KG1 (cell line): Measurements from ENCODE around the gene ZNF213.

Source experiments
- DNase-seq: peaks from one replicate; lab custom pipeline; 2025; lab: John Stamatoyannopoulos, UW

ZNF213 gene

GRCh38 chr16:3101018-3101840 is 33.6 kb upstream of the ZNF213 start:
- peak; percentile 16 for DNase-seq

GRCh38 chr16:3101841-3102470 is 32.9 kb upstream of the ZNF213 start:
- DNase-seq, result no peak

GRCh38 chr16:3106205-3106928 is 28.5 kb upstream of the ZNF213 start:
- DNase-seq, result peak; percentile 72

GRCh38 chr16:3112058-3112880 is 22.6 kb upstream of the ZNF213 start, which contains the start of gene ZNF205:
TSS of gene ZNF205 (plus strand) at chr16:3112586. CDS start at chr16:3113431, 845 bp downstream.
- no peak for DNase-seq

GRCh38 chr16:3112881-3113574 is 21.8 kb upstream of the ZNF213 start:
- DNase-seq, result no peak

GRCh38 chr16:3113765-3114479 is 20.9 kb upstream of the ZNF213 start:
- DNase-seq, result no peak

GRCh38 chr16:3115003-3115402 is 19.8 kb upstream of the ZNF213 start:
- no peak for DNase-seq

- no peak for DNase-seq
These were observed 19.3 kb upstream of the ZNF213 start for GRCh38 chr16:3115561-3115960.

GRCh38 chr16:3118204-3118790 is 16.5 kb upstream of the ZNF213 start:
- no peak for DNase-seq

- no peak for DNase-seq
These were observed 16.0 kb upstream of the ZNF213 start for GRCh38 chr16:3118846-3119245.

GRCh38 chr16:3119286-3119685 is 15.5 kb upstream of the ZNF213 start:
- DNase-seq, result no peak

GRCh38 chr16:3119701-3120408 is 15.0 kb upstream of the ZNF213 start:
- DNase-seq, result no peak

GRCh38 chr16:3120435-3120834 is 14.4 kb upstream of the ZNF213 start:
- no peak for DNase-seq

- DNase-seq, result no peak
These were observed 12.9 kb upstream of the ZNF213 start for GRCh38 chr16:3121851-3122467.

GRCh38 chr16:3122926-3123570 is 11.8 kb upstream of the ZNF213 start:
- no peak for DNase-seq

GRCh38 chr16:3123986-3124886 is 10.6 kb upstream of the ZNF213 start:
- peak; percentile 95 for DNase-seq

- no peak for DNase-seq
These were observed 7.1 kb upstream of the ZNF213 start for GRCh38 chr16:3127745-3128144.
